IMR-90 (cell line): ENCODE measurements around the gene ESR1. TPM values are rescaled to one million over a fixed set of nuclear protein-coding genes. Genes with fewer than 3 reads are reported as not detected.

ENCODE experiments used
- ATAC-seq: fragments of 200-7000 bp; cut with Tn5 transposase; 2 replicates; pipeline ENCODE4 v1.9.1; 2020; ENCODE audit warnings: low read depth, mild to moderate bottlenecking, moderate library complexity
- BruUV-seq: library from RNA; stranded (reverse); fragments of 400-500 nt; replicated peaks from 2 replicates; lab custom pipeline; 2021; lab: Mats Ljungman, UMichigan
- CTCF ChIA-PET: fragments of 300-600 bp; formaldehyde crosslinking; extraction: SDS; loops from one replicate; lab custom pipeline; 2021; ENCODE audit warnings: antibody characterized with exemption; lab: Yijun Ruan, JAX
- POLR2A ChIA-PET: fragments of 300-600 bp; sonication (Branson Sonifier 250); formaldehyde crosslinking; loops from one replicate; lab custom pipeline; 2022; ENCODE audit warnings: antibody characterized with exemption; ENCODE audit not compliant: unreplicated experiment; lab: Charles Lee
- DNase-seq: peaks from one replicate; pipeline ENCODE4 v3.0.0; 2013
- H2AFZ ChIP-seq: replicated peaks from 2 replicates; pipeline ENCODE3; 2013; ENCODE audit warnings: low read length, mild to moderate bottlenecking; ENCODE audit not compliant: poor library complexity
- H2AK5ac ChIP-seq: 2 replicates; pipeline ENCODE4 v1.6.1; 2013; ENCODE audit warnings: low read depth, low read length, inconsistent platforms
- H2AK9ac ChIP-seq: replicated peaks from 2 replicates; pipeline ENCODE3; 2013; ENCODE audit warnings: mild to moderate bottlenecking, low read depth, low read length, moderate library complexity; ENCODE audit not compliant: poor library complexity
- H2BK120ac ChIP-seq: 2 replicates; pipeline ENCODE4 v1.6.1; 2013; ENCODE audit warnings: low read depth, low read length, inconsistent platforms
- H2BK15ac ChIP-seq: 3 replicates; pipeline ENCODE4 v1.6.1; 2013; ENCODE audit warnings: low read depth, low read length, inconsistent platforms
- H2BK20ac ChIP-seq: 2 replicates; pipeline ENCODE4 v1.6.1; 2013; ENCODE audit warnings: low read depth, mild to moderate bottlenecking, inconsistent platforms, low read length, moderate library complexity
- H2BK5ac ChIP-seq: 2 replicates; pipeline ENCODE4 v1.6.1; 2013; ENCODE audit warnings: mild to moderate bottlenecking, low read depth, low read length, inconsistent platforms; ENCODE audit not compliant: poor library complexity, severe bottlenecking
- H3K14ac ChIP-seq: replicated peaks from 2 replicates; pipeline ENCODE4 v1.6.1; 2013; ENCODE audit warnings: low read depth, low read length, inconsistent platforms
- H3K18ac ChIP-seq: 2 replicates; pipeline ENCODE4 v1.6.1; 2013; ENCODE audit warnings: low read depth, low read length, control low read depth
- H3K23ac ChIP-seq: 2 replicates; pipeline ENCODE4 v1.6.1; 2013; ENCODE audit warnings: low read depth, low read length, inconsistent platforms
- H3K27ac ChIP-seq: 2 replicates; pipeline ENCODE4 v1.5.1; 2013; ENCODE audit warnings: mild to moderate bottlenecking, control low read depth, low read length; ENCODE audit not compliant: insufficient read depth
- H3K27me3 ChIP-seq: 2 replicates; pipeline ENCODE4 v1.6.1; 2013; ENCODE audit warnings: low read length; ENCODE audit not compliant: control insufficient read depth, insufficient read depth
- H3K36me3 ChIP-seq: 2 replicates; pipeline ENCODE4 v1.6.1; 2013; ENCODE audit warnings: low read length, mixed read lengths; ENCODE audit not compliant: control insufficient read depth, insufficient read depth
- H3K4ac ChIP-seq: 2 replicates; pipeline ENCODE4 v1.6.1; 2013; ENCODE audit warnings: low read depth, low read length, inconsistent platforms
- H3K4me1 ChIP-seq: 2 replicates; pipeline ENCODE4 v1.6.1; 2013; ENCODE audit warnings: low read length, mixed read lengths; ENCODE audit not compliant: control insufficient read depth, insufficient read depth
- H3K4me2 ChIP-seq: 2 replicates; pipeline ENCODE4 v1.6.1; 2013; ENCODE audit warnings: low read depth, mild to moderate bottlenecking, control low read depth, low read length, moderate library complexity
- H3K4me3 ChIP-seq: 2 replicates; pipeline ENCODE4 v1.5.1; 2013; ENCODE audit warnings: low read depth, mild to moderate bottlenecking, control low read depth, low read length, moderate library complexity; ENCODE audit not compliant: insufficient read depth
- H3K56ac ChIP-seq: 2 replicates; pipeline ENCODE4 v1.6.1; 2013; ENCODE audit warnings: low read length, inconsistent platforms; ENCODE audit not compliant: insufficient read depth; ENCODE audit errors: extremely low read depth
- H3K79me1 ChIP-seq, 2 experiments: 2 replicates each; pipeline ENCODE4 v1.6.1; 2013; ENCODE audit warnings: low read length in 2 of 2, inconsistent platforms in 1 of 2, low read depth in 1 of 2
- H3K9ac ChIP-seq: 2 replicates; pipeline ENCODE4 v1.6.1; 2013; ENCODE audit warnings: low read depth, low read length, control low read depth
- H3K9me1 ChIP-seq: 2 replicates; pipeline ENCODE4 v1.6.1; 2013; ENCODE audit warnings: low read length, inconsistent platforms; ENCODE audit not compliant: insufficient read depth
- H3K9me3 ChIP-seq: 2 replicates; pipeline ENCODE4 v1.6.1; 2013; ENCODE audit warnings: low read length; ENCODE audit not compliant: control insufficient read depth, insufficient read depth
- H4K20me1 ChIP-seq: 2 replicates; pipeline ENCODE4 v1.6.1; 2013; ENCODE audit warnings: low read length, inconsistent platforms; ENCODE audit not compliant: insufficient read depth
- H4K5ac ChIP-seq: 2 replicates; pipeline ENCODE4 v1.6.1; 2013; ENCODE audit warnings: mild to moderate bottlenecking, low read depth, low read length, control low read depth
- H4K8ac ChIP-seq, 2 experiments: 2 replicates each; pipeline ENCODE4 v1.6.1; 2013; ENCODE audit warnings: low read depth in 2 of 2, low read length in 2 of 2, control low read depth in 1 of 2, inconsistent platforms in 1 of 2
- H4K91ac ChIP-seq: 2 replicates; pipeline ENCODE4 v1.6.1; 2013; ENCODE audit warnings: low read depth, low read length, inconsistent platforms; ENCODE audit not compliant: insufficient read depth
- BHLHE40 ChIP-seq: fragments of 150-350 bp; IDR thresholded peaks from 2 replicates; pipeline ENCODE4 v1.6.1; 2016; ENCODE audit warnings: mild to moderate bottlenecking, low read depth, low read length
- CEBPB ChIP-seq: IDR thresholded peaks from 2 replicates; pipeline ENCODE4 v1.6.1; 2012; ENCODE audit warnings: low read depth, low read length, improper control_type of control experiment
- CHD1 ChIP-seq: IDR thresholded peaks from 2 replicates; pipeline ENCODE4 v1.6.1; 2012; ENCODE audit warnings: low read depth, low read length, improper control_type of control experiment
- ELK1 ChIP-seq: fragments of 150-350 bp; IDR thresholded peaks from 2 replicates; pipeline ENCODE4 v1.6.1; 2016; ENCODE audit warnings: low read depth, mild to moderate bottlenecking, low read length, moderate library complexity, borderline replicate concordance
- FOS ChIP-seq: fragments of 150-350 bp; IDR thresholded peaks from 2 replicates; pipeline ENCODE4 v1.6.1; 2016; ENCODE audit warnings: low read depth, low read length
- MAFK ChIP-seq: IDR thresholded peaks from 2 replicates; pipeline ENCODE4 v1.6.1; 2012; ENCODE audit warnings: low read depth, low read length, improper control_type of control experiment
- MAZ ChIP-seq: IDR thresholded peaks from 2 replicates; pipeline ENCODE4 v1.6.1; 2012; ENCODE audit warnings: low read depth, mild to moderate bottlenecking, low read length, improper control_type of control experiment, moderate library complexity, borderline replicate concordance
- MXI1 ChIP-seq: IDR thresholded peaks from 2 replicates; pipeline ENCODE4 v1.6.1; 2012; ENCODE audit warnings: low read depth, mild to moderate bottlenecking, low read length, moderate library complexity, borderline replicate concordance
- NFE2L2 ChIP-seq: fragments of 150-350 bp; IDR thresholded peaks from 2 replicates; pipeline ENCODE4 v1.6.1; 2016; ENCODE audit warnings: low read depth, mild to moderate bottlenecking, low read length
- POLR2A ChIP-seq: IDR thresholded peaks from 2 replicates; pipeline ENCODE4 v1.6.1; 2012; ENCODE audit warnings: mild to moderate bottlenecking, low read depth, low read length
- RAD21 ChIP-seq: IDR thresholded peaks from 2 replicates; pipeline ENCODE4 v1.6.1; 2012; ENCODE audit warnings: low read length, improper control_type of control experiment
- RCOR1 ChIP-seq: IDR thresholded peaks from 2 replicates; pipeline ENCODE4 v1.6.1; 2012; ENCODE audit warnings: mild to moderate bottlenecking, low read length, improper control_type of control experiment; ENCODE audit not compliant: insufficient replicate concordance
- RFX5 ChIP-seq: IDR thresholded peaks from 2 replicates; pipeline ENCODE4 v1.8.0; 2012; ENCODE audit warnings: low read depth, mild to moderate bottlenecking, low read length, moderate library complexity
- SMC3 ChIP-seq: fragments of 150-350 bp; IDR thresholded peaks from 2 replicates; pipeline ENCODE4 v1.6.1; 2016; ENCODE audit warnings: low read depth, mild to moderate bottlenecking, antibody characterized with exemption, low read length, moderate library complexity
- WGBS, 2 experiments: methylation state at CpG; one replicate each; pipeline versions ENCODE4 v1.1.5 to v1.1.7; 2013; ENCODE audit warnings: missing lambda C conversion rate in 2 of 2; ENCODE audit not compliant: insufficient read length in 1 of 2; ENCODE audit errors: extremely low coverage in 2 of 2; 5-methylcytosine and 5-hydroxymethylcytosine counted together
- dilution Hi-C: fragments of 300-500 bp; cut with HindIII; formaldehyde crosslinking; loops from one replicate; pipeline ENCODE4 v1.14.3; 2018; ENCODE audit warnings: low sequenced_read_pairs; ENCODE audit not compliant: unreplicated experiment
- in situ Hi-C: fragments of 300-500 bp; cut with MboI; formaldehyde crosslinking; loops from 3 replicates; pipeline ENCODE4 v1.14.3; 2019; ENCODE audit warnings: low sequenced_read_pairs, inconsistent platforms, mixed read lengths
- intact Hi-C: fragments of 100-400 bp; cut with micrococcal nuclease; formaldehyde crosslinking; loops from 2 replicates; pipeline ENCODE4 v1.10.0; 2022
- polyA plus RNA-seq, 3 experiments: library from polyadenylated mRNA; depleted of rRNA; stranded (reverse); fragments of >200 nt; gene quantifications; 2 replicates each; pipeline ENCODE4 v1.2.3, GENCODE V29; 2012; ENCODE audit warnings: low replicate concordance in 1 of 3
- total RNA-seq: library from RNA; depleted of rRNA; stranded (reverse); fragments of >200 nt; gene quantifications from 2 replicates; pipeline ENCODE4 v1.2.3, GENCODE V29; 2012
- TF ChIP-seq, protein P1 (sequence below): fragments of 150-350 bp; IDR thresholded peaks from 2 replicates; pipeline ENCODE4 v1.6.1; 2017; ENCODE audit warnings: mild to moderate bottlenecking, antibody characterized with exemption, low read length, low read depth
- TF ChIP-seq, protein P2 (sequence below): conservative IDR thresholded peaks from 2 replicates; pipeline ENCODE4 v1.5.1; 2012; ENCODE audit warnings: mild to moderate bottlenecking, low read depth, low read length, improper control_type of control experiment

ESR1 gene
- total and polyA plus RNA-seq, 2 of the 4 experiments (the other 2 are of a cell fraction) = not detected

- Histone ChIP-seq H2AFZ (no peak overlapping the region), H2BK120ac (no peak overlapping the region), H3K9me1 (no peaks in the 10 kb centered on the region), H3K14ac (no peak overlapping the region), H3K56ac (no peak overlapping the region), H2BK15ac (no peak overlapping the region), H3K27ac (no peak overlapping the region), H4K20me1 (no peaks in the 10 kb centered on the region), H3K18ac (no peak overlapping the region), H3K4me1 (no peaks in the 10 kb centered on the region), H3K9me3 (peaks cover 7% of the 10 kb centered on the region; the same call in 1 of the 2 replicates), H4K91ac (no peak overlapping the region), H2AK5ac (no peak overlapping the region), H2BK20ac (no peak overlapping the region), H4K5ac (no peak overlapping the region), H3K4me2 (no peak overlapping the region), H3K4ac (no peak overlapping the region), H3K27me3 (no peaks in the 10 kb centered on the region), H3K4me3 (no peak overlapping the region), H3K79me1 (no peaks in the 10 kb centered on the region), H2AK9ac (no peak overlapping the region), H3K23ac (no peak overlapping the region), H3K9ac (no peak overlapping the region), H4K8ac (no peak overlapping the region), H2BK5ac (no peak overlapping the region), H3K36me3 (no peaks in the 10 kb centered on the region)
- BruUV-seq = no TSS peak
- ChIA-PET POLR2A (no interaction called here), CTCF (no interaction called here)
- no CpG with 5 or more reads among the region's 1 CpG for WGBS, 2 experiments
- TF ChIP-seq CHD1 = no peak
- no peak for TF ChIP-seq CEBPB
- TF ChIP-seq ELK1 = no peak
- no peak for TF ChIP-seq NFE2L2
- no peak for TF ChIP-seq MXI1
- no peak for TF ChIP-seq SMC3
- no peak for TF ChIP-seq RCOR1
- no peak for TF ChIP-seq MAFK
- TF ChIP-seq RAD21 = no peak
- TF ChIP-seq, protein P1, sequence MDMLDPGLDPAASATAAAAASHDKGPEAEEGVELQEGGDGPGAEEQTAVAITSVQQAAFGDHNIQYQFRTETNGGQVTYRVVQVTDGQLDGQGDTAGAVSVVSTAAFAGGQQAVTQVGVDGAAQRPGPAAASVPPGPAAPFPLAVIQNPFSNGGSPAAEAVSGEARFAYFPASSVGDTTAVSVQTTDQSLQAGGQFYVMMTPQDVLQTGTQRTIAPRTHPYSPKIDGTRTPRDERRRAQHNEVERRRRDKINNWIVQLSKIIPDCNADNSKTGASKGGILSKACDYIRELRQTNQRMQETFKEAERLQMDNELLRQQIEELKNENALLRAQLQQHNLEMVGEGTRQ = no peak
- no peak for TF ChIP-seq FOS
- no peak for TF ChIP-seq RFX5
- TF ChIP-seq POLR2A = no peak
- TF ChIP-seq, protein P2, sequence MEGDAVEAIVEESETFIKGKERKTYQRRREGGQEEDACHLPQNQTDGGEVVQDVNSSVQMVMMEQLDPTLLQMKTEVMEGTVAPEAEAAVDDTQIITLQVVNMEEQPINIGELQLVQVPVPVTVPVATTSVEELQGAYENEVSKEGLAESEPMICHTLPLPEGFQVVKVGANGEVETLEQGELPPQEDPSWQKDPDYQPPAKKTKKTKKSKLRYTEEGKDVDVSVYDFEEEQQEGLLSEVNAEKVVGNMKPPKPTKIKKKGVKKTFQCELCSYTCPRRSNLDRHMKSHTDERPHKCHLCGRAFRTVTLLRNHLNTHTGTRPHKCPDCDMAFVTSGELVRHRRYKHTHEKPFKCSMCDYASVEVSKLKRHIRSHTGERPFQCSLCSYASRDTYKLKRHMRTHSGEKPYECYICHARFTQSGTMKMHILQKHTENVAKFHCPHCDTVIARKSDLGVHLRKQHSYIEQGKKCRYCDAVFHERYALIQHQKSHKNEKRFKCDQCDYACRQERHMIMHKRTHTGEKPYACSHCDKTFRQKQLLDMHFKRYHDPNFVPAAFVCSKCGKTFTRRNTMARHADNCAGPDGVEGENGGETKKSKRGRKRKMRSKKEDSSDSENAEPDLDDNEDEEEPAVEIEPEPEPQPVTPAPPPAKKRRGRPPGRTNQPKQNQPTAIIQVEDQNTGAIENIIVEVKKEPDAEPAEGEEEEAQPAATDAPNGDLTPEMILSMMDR = no peak
- TF ChIP-seq MAZ = no peak
- no peak for TF ChIP-seq BHLHE40
- intact Hi-C loops = no loop called here
- DNase-seq (no peak), ATAC-seq (no peak)
- in situ Hi-C loops = no loop called here
- dilution Hi-C loops = no loop called here
These were observed 62.3 kb downstream of the ESR1 start for GRCh38 chr6:151869787-151870186.
